SK-N-SH (cell line): ENCODE data around the gene BZW2. TPM values are rescaled to one million over a fixed set of nuclear protein-coding genes. Genes with fewer than 3 reads are reported as not detected.

ENCODE experiments used
- CTCF ChIA-PET: fragments of 300-600, 350-600 bp; formaldehyde crosslinking; extraction: SDS; loops from one replicate; lab custom pipeline; 2021; lab: Yijun Ruan, JAX
- POLR2A ChIA-PET: fragments of 350-600 bp; sonication (Branson Sonifier 250); formaldehyde crosslinking; extraction: SDS; loops from one replicate; lab custom pipeline; 2020; ENCODE audit warnings: antibody characterized with exemption, inconsistent platforms; lab: Yijun Ruan, JAX
- DNase-seq: peaks from one replicate; pipeline ENCODE4 v3.0.0; 2012
- H2AFZ ChIP-seq: fragments of 200-600 bp; sonication (generic); 2 replicates; pipeline ENCODE4 v1.8.1; 2016; ENCODE audit warnings: antibody characterized with exemption, mild to moderate bottlenecking, low read depth
- H3F3A ChIP-seq: fragments of 200-600 bp; sonication (generic); replicated peaks from 2 replicates; pipeline ENCODE3; 2016; ENCODE audit warnings: antibody characterized with exemption, mild to moderate bottlenecking; ENCODE audit not compliant: insufficient read depth
- H3K27ac ChIP-seq, 2 experiments: fragments of 200-500 bp in 1 of 2; fragments of 200-600 bp in 1 of 2; sonication (Bioruptor generic) in 1 of 2; sonication (generic), shearing (Covaris generic) in 1 of 2; 2 replicates each; pipeline versions ENCODE4 v1.5.1 to v1.6.1; 2014 to 2016; ENCODE audit warnings: low read depth in 2 of 2, inconsistent platforms in 1 of 2, low read length in 1 of 2, mild to moderate bottlenecking in 1 of 2, mixed read lengths in 1 of 2
- H3K27me3 ChIP-seq: fragments of 200-600 bp; sonication (generic), shearing (Covaris generic); 2 replicates; pipeline ENCODE4 v1.6.1; 2016; ENCODE audit warnings: mixed run types; ENCODE audit not compliant: insufficient read depth
- H3K36me3 ChIP-seq, 2 experiments: fragments of 200-500 bp in 1 of 2; fragments of 200-600 bp in 1 of 2; sonication (Bioruptor generic) in 1 of 2; sonication (generic) in 1 of 2; replicated peaks in 1 of 2; 2 replicates each; pipeline versions ENCODE3 to v1.5.1; 2014 to 2016; ENCODE audit warnings: low read length in 1 of 2, mild to moderate bottlenecking in 1 of 2; ENCODE audit not compliant: insufficient read depth in 2 of 2, control insufficient read depth in 1 of 2
- H3K4me1 ChIP-seq, 2 experiments: fragments of 200-500 bp in 1 of 2; fragments of 200-600 bp in 1 of 2; sonication (Bioruptor generic) in 1 of 2; sonication (generic), shearing (Covaris generic) in 1 of 2; 2 replicates each; pipeline versions ENCODE4 v1.5.1 to v1.6.1; 2014 to 2016; ENCODE audit warnings: low read depth in 1 of 2, low read length in 1 of 2, mixed run types in 1 of 2; ENCODE audit not compliant: insufficient read depth in 2 of 2, control insufficient read depth in 1 of 2
- H3K4me2 ChIP-seq: fragments of 200-600 bp; sonication (generic), shearing (Covaris generic); 2 replicates; pipeline ENCODE4 v1.6.1; 2017; ENCODE audit warnings: mixed run types
- H3K4me3 ChIP-seq, 2 experiments: fragments of 200-500 bp in 1 of 2; fragments of 200-600 bp in 1 of 2; sonication (Bioruptor generic) in 1 of 2; sonication (generic), shearing (Covaris generic) in 1 of 2; 2 replicates each; pipeline versions ENCODE4 v1.5.1 to v1.8.1; 2014 to 2016; ENCODE audit warnings: low read depth in 2 of 2, inconsistent platforms in 1 of 2, low read length in 1 of 2, mild to moderate bottlenecking in 1 of 2, mixed read lengths in 1 of 2, moderate library complexity in 1 of 2
- H3K79me2 ChIP-seq: fragments of 200-600 bp; sonication (generic); 2 replicates; pipeline ENCODE4 v1.8.1; 2017; ENCODE audit warnings: mild to moderate bottlenecking; ENCODE audit not compliant: insufficient read depth
- H3K9ac ChIP-seq: fragments of 200-600 bp; sonication (generic); 2 replicates; pipeline ENCODE4 v1.6.1; 2017; ENCODE audit warnings: mixed run types
- H3K9me2 ChIP-seq: fragments of 200-600 bp; sonication (generic); 2 replicates; pipeline ENCODE4 v1.6.1; 2017; ENCODE audit warnings: mixed run types
- H3K9me3 ChIP-seq: fragments of 200-600 bp; sonication (generic); 2 replicates; pipeline ENCODE4 v1.6.1; 2017; ENCODE audit warnings: mixed run types, mild to moderate bottlenecking, moderate library complexity
- H4K20me1 ChIP-seq: fragments of 200-600 bp; sonication (generic); 2 replicates; pipeline ENCODE4 v1.6.1; 2017; ENCODE audit warnings: mild to moderate bottlenecking, mixed run types; ENCODE audit not compliant: insufficient read depth
- CHD2 ChIP-seq: fragments of 150-350 bp; IDR thresholded peaks from 2 replicates; pipeline ENCODE4 v1.6.1; 2018; ENCODE audit warnings: low read length; ENCODE audit not compliant: partially characterized antibody
- EP300 ChIP-seq, 2 experiments: IDR thresholded peaks; 2 replicates each; pipeline versions ENCODE4 v1.4.0 to v1.6.1; 2012; ENCODE audit warnings: borderline replicate concordance in 1 of 2, low read depth in 1 of 2, low read length in 1 of 2
- EZH2phosphoT487 ChIP-seq: fragments of 200-600 bp; sonication (generic); IDR thresholded peaks from 2 replicates; pipeline ENCODE4 v1.6.1; 2017; ENCODE audit warnings: low read depth, mixed run types, mild to moderate bottlenecking, antibody characterized with exemption, moderate library complexity, borderline replicate concordance
- MXI1 ChIP-seq: IDR thresholded peaks from 2 replicates; pipeline ENCODE4 v1.6.1; 2012; ENCODE audit warnings: mild to moderate bottlenecking, low read depth, low read length, improper control_type of control experiment
- NFIC ChIP-seq: IDR thresholded peaks from 2 replicates; pipeline ENCODE4 v1.4.0; 2012; ENCODE audit warnings: borderline replicate concordance
- NRF1 ChIP-seq: IDR thresholded peaks from 2 replicates; pipeline ENCODE4 v1.6.1; 2012; ENCODE audit warnings: low read depth, mild to moderate bottlenecking, low read length
- RCOR1 ChIP-seq: fragments of 150-350 bp; IDR thresholded peaks from 2 replicates; pipeline ENCODE4 v1.6.1; 2017; ENCODE audit warnings: antibody characterized with exemption, low read length
- RFX5 ChIP-seq: IDR thresholded peaks from 2 replicates; pipeline ENCODE4 v1.6.1; 2012; ENCODE audit warnings: mild to moderate bottlenecking, improper control_type of control experiment, low read length
- RXRA ChIP-seq: IDR thresholded peaks from 2 replicates; pipeline ENCODE4 v1.4.0; 2012; ENCODE audit warnings: low read depth, mild to moderate bottlenecking, borderline replicate concordance
- SIN3A ChIP-seq: IDR thresholded peaks from 2 replicates; pipeline ENCODE4 v1.6.1; 2012; ENCODE audit warnings: low read depth, mild to moderate bottlenecking, low read length, moderate library complexity, borderline replicate concordance
- TAF1 ChIP-seq: IDR thresholded peaks from 2 replicates; pipeline ENCODE4 v1.6.1; 2012; ENCODE audit warnings: low read depth, mild to moderate bottlenecking, low read length, moderate library complexity, borderline replicate concordance
- TCF12 ChIP-seq: IDR thresholded peaks from 2 replicates; pipeline ENCODE4 v1.4.0; 2012
- YY1 ChIP-seq: IDR thresholded peaks from 2 replicates; pipeline ENCODE4 v1.4.0; 2012; ENCODE audit warnings: low read depth, mild to moderate bottlenecking
- WGBS: methylation state at CpG from one replicate; pipeline ENCODE4 v1.1.6; 2017; ENCODE audit warnings: low lambda C conversion rate; 5-methylcytosine and 5-hydroxymethylcytosine counted together
- polyA plus RNA-seq, 3 experiments: library from polyadenylated mRNA; depleted of rRNA; stranded (reverse); fragments of >200 nt; gene quantifications; 2 replicates each; pipeline ENCODE4 v1.2.3, GENCODE V29; 2012
- TF ChIP-seq, protein P1 (sequence below): IDR thresholded peaks from 2 replicates; pipeline ENCODE4 v1.4.0; 2012; ENCODE audit warnings: low read depth, borderline replicate concordance
- TF ChIP-seq, protein P2 (sequence below): IDR thresholded peaks from 2 replicates; pipeline ENCODE4 v1.4.0; 2012; ENCODE audit warnings: low read depth
- TF ChIP-seq, protein P3 (sequence below): fragments of 200-600 bp; sonication (generic); IDR thresholded peaks from 2 replicates; pipeline ENCODE4 v1.6.1; 2017; ENCODE audit warnings: antibody characterized with exemption, mild to moderate bottlenecking, moderate library complexity
- TF ChIP-seq, protein P4 (sequence below): IDR thresholded peaks from 2 replicates; pipeline ENCODE4; 2012
- TF ChIP-seq, protein P5 (sequence below): IDR thresholded peaks from 2 replicates; pipeline ENCODE4 v1.4.0; 2012; ENCODE audit warnings: low read depth, borderline replicate concordance
- TF ChIP-seq, protein P6 (sequence below): fragments of 150-350 bp; IDR thresholded peaks from 2 replicates; pipeline ENCODE4 v1.6.1; 2017; ENCODE audit warnings: antibody characterized with exemption, low read length, low read depth, borderline replicate concordance

Gene BZW2
- polyA plus RNA-seq, 1 of the 3 experiments (the other 2 are of a cell fraction), result 71.9 TPM

DNA sequence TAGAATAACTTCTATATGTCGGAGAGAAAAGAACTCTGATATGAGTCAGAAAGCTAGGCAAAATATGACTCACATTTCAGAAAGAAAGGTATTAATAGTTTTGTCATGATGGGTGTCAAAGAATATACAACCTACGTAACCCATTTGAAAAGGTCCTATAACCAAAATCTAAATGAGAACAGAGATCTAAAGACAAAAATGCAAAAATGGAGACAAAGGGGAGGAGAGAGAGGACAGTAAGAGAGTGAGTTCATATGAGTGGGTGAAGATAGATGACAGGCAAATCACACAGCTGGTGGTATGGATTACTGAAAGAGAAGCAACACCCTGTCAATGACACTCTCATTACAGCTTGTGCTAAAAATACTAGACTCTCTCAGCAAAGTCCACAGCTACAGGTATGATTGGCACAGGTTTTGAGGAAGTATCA is 26.0 kb upstream of the BZW2 start:
- POLR2A ChIA-PET, result no interaction called here
- WGBS, result 95% methylated on average over 2 of the region's 2 CpGs

DNA sequence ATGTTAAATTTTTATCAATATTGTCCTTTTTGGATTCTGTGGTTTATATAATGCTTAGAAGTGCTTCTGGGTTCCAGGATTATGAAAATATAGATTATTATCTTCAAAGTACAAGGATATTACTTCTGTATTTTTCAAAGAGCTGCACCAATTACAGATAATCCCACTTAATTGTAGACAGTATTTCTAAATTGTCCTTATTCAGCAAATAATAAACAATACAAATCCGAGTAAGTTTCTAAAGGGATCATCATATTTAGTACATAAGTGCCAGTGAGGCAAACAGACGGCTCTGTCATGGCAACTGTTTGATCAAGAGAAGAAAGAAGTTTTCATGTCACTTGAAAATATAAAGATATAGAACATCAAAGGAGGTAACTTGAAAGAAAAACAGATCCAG is 19.6 kb upstream of the BZW2 start:
- peaks cover 5% of the 10 kb centered on the region; the same call in 1 of the 2 replicates for H3K79me2 ChIP-seq
- no peak overlapping the region for H3K9ac ChIP-seq
- TF ChIP-seq, protein P1, sequence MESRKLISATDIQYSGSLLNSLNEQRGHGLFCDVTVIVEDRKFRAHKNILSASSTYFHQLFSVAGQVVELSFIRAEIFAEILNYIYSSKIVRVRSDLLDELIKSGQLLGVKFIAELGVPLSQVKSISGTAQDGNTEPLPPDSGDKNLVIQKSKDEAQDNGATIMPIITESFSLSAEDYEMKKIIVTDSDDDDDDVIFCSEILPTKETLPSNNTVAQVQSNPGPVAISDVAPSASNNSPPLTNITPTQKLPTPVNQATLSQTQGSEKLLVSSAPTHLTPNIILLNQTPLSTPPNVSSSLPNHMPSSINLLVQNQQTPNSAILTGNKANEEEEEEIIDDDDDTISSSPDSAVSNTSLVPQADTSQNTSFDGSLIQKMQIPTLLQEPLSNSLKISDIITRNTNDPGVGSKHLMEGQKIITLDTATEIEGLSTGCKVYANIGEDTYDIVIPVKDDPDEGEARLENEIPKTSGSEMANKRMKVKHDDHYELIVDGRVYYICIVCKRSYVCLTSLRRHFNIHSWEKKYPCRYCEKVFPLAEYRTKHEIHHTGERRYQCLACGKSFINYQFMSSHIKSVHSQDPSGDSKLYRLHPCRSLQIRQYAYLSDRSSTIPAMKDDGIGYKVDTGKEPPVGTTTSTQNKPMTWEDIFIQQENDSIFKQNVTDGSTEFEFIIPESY, result no peak
- TF ChIP-seq NRF1, result no peak
- no peak for TF ChIP-seq CHD2
- no peak for TF ChIP-seq RXRA
- no peak for TF ChIP-seq TAF1
- no peak for TF ChIP-seq MXI1
- TF ChIP-seq, protein P2, sequence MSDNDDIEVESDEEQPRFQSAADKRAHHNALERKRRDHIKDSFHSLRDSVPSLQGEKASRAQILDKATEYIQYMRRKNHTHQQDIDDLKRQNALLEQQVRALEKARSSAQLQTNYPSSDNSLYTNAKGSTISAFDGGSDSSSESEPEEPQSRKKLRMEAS, result no peak
- no peak for TF ChIP-seq NFIC
- TF ChIP-seq SIN3A, result no peak
- no peak for TF ChIP-seq TCF12
- TF ChIP-seq RFX5, result no peak
- H3K9me3 ChIP-seq, result no peaks in the 10 kb centered on the region
- no peak overlapping the region for H3K4me2 ChIP-seq
- no peaks in the 10 kb centered on the region for H3K27me3 ChIP-seq
- DNase-seq, result no peak
- no peak overlapping the region for H3K4me3 ChIP-seq
- no peaks in the 10 kb centered on the region for H4K20me1 ChIP-seq
- CTCF ChIA-PET, result interaction anchor here (1.1 to 1.2 kb wide), 2 partner anchors 10 kb away, joined by 3 to 4 read pairs; no protein-coding TSS in a partner anchor
- H3K9me2 ChIP-seq, result no peaks in the 10 kb centered on the region
- POLR2A ChIA-PET, result no interaction called here
- H3F3A ChIP-seq, result no peaks in the 10 kb centered on the region
- no peaks in the 10 kb centered on the region for H3K4me1 ChIP-seq
- H3K36me3 ChIP-seq, result peaks cover 36 to 43% of the 10 kb centered on the region in 2 experiments
- H2AFZ ChIP-seq, result no peak overlapping the region
- no peak overlapping the region for H3K27ac ChIP-seq
- WGBS, result 48% methylated on average over 2 of the region's 2 CpGs

More for the DNA sequence above, 26.0 kb upstream of the BZW2 start:
- Histone ChIP-seq H3K27ac (no peak overlapping the region), H3K4me1 (no peaks in the 10 kb centered on the region), H3K79me2 (no peaks in the 10 kb centered on the region), H3K36me3 (peaks cover 54 to 65% of the 10 kb centered on the region in 2 experiments), H3K9me3 (no peaks in the 10 kb centered on the region), H3K9ac (no peak overlapping the region), H3K4me3 (no peak overlapping the region), H3K9me2 (no peaks in the 10 kb centered on the region), H3K27me3 (no peaks in the 10 kb centered on the region), H3F3A (no peaks in the 10 kb centered on the region), H2AFZ (no peak overlapping the region), H3K4me2 (no peak overlapping the region), H4K20me1 (no peaks in the 10 kb centered on the region)
- TF ChIP-seq RCOR1 (no peak), TAF1 (no peak), EP300 (IDR thresholded peaks at IDR 0.05; ENCODE audit: borderline replicate concordance in 1 of 2, low read depth in 1 of 2, low read length in 1 of 2) (no peak), YY1 (no peak), TCF12 (no peak), EZH2phosphoT487 (no peak), CHD2 (no peak)
- TF ChIP-seq, protein P3, sequence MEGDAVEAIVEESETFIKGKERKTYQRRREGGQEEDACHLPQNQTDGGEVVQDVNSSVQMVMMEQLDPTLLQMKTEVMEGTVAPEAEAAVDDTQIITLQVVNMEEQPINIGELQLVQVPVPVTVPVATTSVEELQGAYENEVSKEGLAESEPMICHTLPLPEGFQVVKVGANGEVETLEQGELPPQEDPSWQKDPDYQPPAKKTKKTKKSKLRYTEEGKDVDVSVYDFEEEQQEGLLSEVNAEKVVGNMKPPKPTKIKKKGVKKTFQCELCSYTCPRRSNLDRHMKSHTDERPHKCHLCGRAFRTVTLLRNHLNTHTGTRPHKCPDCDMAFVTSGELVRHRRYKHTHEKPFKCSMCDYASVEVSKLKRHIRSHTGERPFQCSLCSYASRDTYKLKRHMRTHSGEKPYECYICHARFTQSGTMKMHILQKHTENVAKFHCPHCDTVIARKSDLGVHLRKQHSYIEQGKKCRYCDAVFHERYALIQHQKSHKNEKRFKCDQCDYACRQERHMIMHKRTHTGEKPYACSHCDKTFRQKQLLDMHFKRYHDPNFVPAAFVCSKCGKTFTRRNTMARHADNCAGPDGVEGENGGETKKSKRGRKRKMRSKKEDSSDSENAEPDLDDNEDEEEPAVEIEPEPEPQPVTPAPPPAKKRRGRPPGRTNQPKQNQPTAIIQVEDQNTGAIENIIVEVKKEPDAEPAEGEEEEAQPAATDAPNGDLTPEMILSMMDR, result no peak
- TF ChIP-seq, protein P4, sequence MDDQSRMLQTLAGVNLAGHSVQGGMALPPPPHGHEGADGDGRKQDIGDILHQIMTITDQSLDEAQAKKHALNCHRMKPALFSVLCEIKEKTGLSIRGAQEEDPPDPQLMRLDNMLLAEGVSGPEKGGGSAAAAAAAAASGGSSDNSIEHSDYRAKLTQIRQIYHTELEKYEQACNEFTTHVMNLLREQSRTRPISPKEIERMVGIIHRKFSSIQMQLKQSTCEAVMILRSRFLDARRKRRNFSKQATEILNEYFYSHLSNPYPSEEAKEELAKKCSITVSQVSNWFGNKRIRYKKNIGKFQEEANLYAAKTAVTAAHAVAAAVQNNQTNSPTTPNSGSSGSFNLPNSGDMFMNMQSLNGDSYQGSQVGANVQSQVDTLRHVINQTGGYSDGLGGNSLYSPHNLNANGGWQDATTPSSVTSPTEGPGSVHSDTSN, result no peak
- TF ChIP-seq, protein P5, sequence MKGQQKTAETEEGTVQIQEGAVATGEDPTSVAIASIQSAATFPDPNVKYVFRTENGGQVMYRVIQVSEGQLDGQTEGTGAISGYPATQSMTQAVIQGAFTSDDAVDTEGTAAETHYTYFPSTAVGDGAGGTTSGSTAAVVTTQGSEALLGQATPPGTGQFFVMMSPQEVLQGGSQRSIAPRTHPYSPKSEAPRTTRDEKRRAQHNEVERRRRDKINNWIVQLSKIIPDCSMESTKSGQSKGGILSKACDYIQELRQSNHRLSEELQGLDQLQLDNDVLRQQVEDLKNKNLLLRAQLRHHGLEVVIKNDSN, result no peak
- TF ChIP-seq, protein P6, sequence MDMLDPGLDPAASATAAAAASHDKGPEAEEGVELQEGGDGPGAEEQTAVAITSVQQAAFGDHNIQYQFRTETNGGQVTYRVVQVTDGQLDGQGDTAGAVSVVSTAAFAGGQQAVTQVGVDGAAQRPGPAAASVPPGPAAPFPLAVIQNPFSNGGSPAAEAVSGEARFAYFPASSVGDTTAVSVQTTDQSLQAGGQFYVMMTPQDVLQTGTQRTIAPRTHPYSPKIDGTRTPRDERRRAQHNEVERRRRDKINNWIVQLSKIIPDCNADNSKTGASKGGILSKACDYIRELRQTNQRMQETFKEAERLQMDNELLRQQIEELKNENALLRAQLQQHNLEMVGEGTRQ, result no peak
- no peak for DNase-seq
- CTCF ChIA-PET, result interaction anchor here (0.6 kb wide), 1 partner anchor 188 kb away, joined by 3 read pairs; no protein-coding TSS in a partner anchor
